Activated CD8-positive, alpha-beta memory T cell treated with anti-CD3 and anti-CD28 coated beads for 1 hour (primary cell): ENCODE data around the gene LCN6.
"Not testable (repeated sequence)": the region's sequence is repeated elsewhere in the genome, so short reads cannot be mapped to it uniquely, and the experiment has no call there.

Experiments used
- DNase-seq, 2 donors: peaks; one replicate each; pipeline ENCODE4 v3.0.0-alpha.2; 2020; ENCODE audit warnings: low read depth in 1 of 2; ENCODE audit errors: extremely low read depth in 1 of 2

LCN6 gene

DNA sequence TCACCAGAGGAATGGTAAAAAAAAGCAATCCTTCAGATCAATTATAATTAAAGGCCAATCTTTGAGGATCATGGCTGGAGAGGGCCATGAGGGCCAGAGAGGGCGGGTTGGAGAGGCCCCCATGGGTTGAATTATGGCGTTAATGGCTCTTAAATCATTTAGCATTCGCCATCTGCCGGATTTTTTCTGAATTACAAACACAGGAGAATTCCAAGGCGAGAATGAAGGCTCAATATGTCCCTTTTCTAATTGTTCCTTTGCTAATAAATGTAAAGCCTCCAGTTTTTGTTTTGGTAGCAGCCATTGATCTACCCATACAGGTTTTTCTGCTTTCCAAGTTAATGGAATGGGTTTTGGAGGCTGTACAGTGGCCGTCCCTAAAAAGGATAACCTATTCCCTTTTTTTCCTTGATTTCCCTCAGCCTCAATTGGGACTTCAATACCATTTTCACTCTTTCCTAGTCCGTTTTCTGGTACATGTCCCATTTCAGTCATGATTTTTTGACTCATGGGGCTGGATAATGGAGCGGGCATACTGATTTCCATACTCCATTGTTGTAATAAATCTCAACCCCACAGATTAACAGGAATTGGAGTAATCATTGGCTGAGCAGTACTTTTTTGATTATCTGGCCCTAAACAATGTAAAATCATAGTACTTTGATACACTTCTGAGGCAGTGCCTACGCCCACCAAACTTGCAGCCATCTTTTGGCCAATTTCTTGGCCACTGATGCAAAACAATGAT is 36.1 kb upstream of the LCN6 start:
- no peak for DNase-seq

DNA sequence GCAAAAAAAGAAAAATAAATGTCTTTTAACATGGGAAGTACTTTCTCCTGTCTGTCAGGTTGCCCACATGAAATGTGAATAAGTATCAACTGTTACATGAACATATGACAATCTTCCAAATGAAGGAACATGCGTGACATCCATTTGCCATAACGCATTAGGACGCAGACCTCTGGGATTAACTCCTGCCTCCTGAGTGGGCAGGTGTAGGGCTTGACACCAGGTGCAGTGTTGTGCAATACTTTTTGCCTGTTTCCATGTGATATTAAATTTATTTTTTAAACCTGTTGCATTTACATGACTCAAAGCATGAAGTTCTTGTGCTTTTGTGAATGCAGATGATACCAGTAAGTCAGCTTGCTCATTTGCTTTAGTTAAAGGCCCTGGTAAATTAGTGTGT is 34.1 kb upstream of the LCN6 start:
- no peak for DNase-seq

DNA sequence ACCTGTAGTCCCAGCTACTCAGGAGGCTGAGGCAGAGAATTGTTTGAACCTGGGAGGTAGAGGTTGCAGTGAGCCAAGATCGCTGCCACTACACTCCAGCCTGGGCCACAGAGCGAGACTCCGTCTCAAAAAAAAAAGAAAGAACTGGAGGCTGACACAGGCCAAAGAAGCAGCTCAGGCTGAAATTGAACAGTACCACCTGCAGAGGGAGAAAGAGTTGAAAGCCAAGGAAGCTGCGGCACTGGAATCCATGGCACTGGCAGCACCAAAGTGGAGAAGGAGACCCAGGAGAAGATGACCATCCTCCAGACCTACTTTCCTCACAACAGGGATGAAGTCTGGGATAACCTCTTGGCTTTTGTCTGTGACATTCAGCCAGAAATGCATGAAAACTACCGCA is 31.5 kb upstream of the LCN6 start:
- no peak for DNase-seq

DNA sequence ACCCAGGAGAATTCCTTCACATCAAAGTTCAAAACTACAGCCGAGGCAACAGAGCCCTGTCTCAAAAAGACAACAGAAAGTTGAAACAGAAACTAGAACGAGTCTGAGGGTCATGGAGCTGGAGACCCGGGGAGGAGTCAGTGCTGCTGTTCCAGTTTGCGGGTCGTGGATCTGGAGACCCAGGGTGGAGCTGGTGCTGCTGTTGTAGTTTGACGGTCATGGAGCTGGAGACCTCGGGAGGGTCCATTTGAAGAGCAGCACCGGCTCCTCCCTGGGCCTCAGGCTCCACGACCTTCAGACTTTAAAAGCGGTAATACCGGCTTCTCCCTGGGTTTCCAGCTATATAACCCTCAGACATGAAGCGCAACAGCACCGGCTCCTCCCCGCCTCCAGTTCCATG is 29.0 kb upstream of the LCN6 start:
- DNase-seq = no peak

DNA sequence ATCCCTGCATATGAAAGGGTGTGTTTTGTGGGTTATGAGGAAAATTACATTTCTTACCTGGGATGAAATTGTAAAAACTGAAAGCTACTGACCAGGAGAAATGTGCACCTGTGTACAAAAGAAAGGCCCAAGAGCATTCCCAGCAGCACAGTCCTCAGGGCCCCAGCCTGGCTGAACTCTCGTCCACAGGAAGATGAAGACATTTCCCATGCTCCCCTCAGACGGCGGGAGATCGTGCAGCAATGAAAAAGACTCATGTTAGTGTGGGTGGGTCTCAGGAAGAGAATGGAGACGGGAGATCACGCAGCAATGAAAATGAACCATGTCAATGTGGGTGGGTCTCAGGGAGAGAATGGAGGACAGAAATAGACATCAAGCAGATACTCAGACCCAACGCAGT is 28.6 kb upstream of the LCN6 start:
- DNase-seq = no peak

DNA sequence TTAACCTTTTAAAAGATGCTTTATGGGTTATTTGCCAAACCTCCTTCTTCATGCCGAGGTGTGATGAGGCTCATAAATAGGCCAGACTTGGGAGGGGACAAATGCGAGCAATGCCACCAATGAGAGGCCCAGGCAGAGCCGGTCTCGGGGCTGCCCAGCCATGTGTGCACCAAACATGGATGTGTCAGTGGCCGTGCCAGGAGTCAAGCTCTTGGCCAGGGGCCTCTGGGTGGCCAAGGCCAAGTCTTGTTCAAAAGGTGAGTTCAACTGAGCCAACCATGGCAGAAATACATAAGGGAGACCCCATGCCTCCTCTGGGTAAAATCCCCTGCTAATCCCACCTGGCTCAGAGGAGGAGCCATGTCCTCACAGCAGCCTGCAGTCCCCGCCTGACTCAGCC is 26.9 kb upstream of the LCN6 start:
- no peak for DNase-seq

DNA sequence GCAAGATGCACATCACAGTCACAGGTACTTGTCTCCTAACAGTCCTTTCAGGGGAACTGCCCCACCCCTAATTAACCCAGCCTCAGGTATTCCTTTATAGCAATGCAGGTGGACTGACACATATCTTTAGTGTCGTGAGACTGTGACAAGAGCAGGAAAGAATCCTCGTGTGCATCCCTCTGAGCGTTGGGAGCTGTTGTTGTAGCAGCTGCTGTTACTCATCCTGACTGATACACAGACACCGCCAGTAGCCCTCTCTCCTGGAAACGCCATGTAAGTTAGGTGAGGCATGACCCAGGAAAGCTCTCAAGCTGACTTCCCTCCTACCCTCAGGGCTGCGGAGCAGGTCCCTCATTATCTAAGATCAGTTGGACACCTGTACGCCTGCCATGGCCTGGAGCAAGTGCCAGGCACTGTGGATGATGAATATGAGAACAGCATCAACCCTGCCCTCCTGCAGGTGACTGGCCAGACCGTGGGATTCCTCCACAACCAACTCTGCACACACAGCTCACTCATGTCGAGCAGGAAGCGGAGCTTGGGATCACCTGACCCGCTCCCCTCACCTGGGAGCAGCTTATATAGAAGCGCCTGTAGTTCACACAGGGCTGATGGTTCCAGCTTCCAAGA is 26.2 kb upstream of the LCN6 start:
- DNase-seq = no peak

DNA sequence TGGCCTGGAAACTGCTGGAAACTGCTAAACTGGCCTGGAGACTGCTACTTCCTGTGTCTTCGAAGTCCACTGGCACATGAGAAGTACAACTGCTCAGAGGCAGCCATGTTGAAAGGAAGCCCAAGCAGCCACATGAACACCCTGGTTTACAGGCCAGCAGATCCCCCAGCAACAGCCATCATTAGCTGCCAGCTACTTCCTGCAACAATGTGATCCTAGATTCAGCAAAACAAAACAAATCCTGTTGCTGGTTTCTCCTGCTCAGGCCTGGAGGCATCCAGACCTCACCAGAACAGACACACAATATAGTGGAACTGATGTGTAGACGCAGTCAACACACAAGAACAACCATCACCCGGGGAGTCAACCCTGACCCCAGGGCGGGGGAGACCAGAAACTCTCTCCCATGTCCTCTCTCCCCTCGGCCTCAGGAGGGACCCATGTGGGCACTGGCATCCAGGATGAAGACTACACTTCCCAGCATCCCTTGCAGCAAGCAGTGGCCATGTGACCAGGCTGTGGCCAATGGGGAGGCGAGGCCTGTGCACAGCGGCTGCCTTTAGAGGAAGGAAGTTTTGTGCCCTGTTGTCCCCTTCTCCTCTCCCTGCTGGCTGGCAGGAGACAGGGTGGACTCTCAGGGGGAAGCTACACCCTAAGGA is 25.2 kb upstream of the LCN6 start:
- no peak for DNase-seq

DNA sequence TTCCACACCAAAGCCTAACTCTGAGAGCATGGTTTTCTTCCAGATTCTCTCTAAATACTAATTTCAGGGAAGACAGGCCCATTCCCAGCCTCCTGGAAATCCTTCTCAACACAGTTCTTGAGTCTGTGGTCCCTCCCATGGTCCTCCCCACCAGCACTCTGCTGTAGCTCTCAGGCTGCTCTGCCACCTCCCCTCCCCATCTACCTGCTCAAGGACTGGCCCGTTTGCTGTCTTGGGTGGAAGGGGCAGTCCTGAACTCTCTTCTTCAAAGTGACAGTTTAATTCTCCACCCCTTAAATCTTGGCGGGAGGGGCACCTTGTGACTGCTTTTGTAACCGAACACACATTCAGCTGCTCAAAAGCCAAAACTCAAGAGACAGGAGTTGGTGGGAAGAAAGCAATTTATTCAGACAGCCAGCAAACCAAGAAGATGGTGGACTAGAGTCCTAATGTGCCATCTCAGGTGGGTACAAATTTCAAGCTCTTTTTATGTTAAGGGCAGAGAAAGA is 23.6 kb upstream of the LCN6 start:
- no peak for DNase-seq

DNA sequence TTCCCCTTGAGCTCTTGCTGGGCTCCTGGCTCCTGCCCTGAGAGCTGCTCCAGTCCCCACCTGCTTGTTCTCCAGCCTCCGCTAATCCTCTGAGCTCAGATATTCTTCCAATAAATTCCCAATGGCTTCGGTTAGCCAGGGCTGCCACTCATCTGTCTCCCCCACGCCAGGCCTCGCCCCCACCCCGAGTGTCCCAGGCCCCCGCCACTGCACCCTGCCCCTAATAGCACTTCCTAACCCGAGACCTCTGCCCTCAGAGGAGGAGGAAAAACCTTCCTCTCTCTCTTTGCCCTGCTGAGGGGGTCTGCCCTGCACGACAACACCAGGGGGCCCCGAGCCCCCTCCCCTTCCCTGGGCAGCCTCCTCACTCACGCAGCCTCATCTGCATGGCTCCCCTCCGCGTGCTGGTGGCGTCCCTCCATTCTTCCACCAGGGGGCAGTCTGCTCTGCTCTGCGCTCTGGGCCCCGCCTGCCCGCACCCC is 21.4 kb upstream of the LCN6 start:
- DNase-seq = no peak

DNA sequence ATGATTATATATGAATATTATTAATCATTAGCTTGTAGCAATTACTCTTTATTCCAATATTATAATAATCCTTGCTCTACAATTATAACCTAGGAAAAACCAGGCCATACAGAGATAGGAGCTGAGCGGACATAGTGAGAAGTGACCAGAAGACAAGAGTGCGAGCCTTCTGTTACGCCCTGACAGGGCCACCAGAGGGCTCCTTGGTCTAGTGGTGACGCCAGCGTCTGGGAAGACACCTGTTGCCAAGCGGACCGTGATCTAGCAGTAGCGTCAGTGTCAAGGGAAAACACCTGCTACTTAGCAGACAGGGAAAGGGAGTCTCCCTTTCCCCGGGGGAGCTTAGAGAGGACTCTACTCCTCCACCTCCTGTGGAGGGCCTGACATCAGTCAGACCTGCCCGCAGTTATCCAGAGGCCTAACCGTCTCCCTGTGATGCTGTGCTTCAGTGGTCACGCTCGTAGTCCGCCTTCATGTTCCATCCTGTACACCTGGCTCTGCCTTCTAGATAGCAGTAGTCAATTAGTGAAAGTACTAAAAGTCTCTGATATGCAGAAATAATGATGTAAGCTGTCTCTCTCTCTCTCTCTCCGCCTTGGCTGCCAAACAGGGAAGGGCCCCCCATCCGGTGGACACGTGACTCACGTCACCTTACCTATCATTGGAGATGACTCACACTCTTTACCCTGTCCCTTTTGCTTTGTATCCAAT is 18.2 kb upstream of the LCN6 start:
- not testable (repeated sequence) for DNase-seq

DNA sequence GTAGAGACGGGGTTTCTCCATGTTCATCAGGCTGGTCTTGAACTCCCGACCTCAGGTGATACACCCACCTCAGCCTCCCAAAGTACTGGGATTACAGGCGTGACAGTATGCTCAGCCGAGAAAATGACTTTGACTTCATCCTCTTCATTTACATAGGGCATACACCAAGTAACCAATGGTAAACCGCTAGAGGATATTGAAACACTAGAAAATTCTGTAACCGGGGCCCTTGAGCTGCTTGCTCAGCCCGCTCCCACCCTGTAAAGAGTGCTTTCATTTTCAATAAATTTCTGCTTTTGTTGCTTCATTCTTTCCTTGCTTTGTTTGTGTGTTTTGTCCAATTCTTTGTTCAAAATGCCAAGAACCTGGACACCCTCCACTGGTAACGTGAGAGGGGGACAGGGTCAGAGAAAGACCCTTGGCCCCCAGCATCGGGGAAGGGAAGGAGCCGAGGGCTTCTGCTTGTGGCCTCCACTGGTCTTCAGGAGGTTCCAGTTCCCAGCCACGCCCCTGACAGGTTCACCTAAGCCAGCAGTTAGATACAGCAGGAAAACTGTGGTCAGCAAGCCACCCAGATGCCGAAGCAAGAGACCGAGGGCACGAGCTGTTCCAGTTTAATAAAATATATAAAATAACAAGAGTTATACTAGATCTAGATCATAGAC is 17.6 kb upstream of the LCN6 start:
- DNase-seq = not testable (repeated sequence)

DNA sequence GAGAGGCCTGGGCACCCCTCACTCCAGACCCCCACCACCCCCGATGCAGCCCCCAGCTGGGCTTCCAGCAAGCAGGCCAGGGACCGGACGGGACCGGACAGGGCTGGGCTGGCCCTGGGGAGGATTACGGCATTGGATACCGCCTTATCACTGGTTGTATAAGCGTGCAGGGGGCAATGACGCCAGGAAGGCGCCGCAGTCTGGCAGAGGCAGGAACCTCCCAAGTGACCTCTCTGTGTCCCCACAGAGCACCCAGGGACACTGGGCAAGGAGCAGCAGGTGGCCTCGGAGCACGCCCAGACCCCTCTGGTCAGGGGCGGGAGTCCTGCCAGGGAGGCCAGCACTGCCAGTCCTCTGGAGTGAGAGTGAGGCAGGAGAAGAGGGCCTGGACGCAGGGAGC is 16.7 kb upstream of the LCN6 start:
- DNase-seq = no peak

DNA sequence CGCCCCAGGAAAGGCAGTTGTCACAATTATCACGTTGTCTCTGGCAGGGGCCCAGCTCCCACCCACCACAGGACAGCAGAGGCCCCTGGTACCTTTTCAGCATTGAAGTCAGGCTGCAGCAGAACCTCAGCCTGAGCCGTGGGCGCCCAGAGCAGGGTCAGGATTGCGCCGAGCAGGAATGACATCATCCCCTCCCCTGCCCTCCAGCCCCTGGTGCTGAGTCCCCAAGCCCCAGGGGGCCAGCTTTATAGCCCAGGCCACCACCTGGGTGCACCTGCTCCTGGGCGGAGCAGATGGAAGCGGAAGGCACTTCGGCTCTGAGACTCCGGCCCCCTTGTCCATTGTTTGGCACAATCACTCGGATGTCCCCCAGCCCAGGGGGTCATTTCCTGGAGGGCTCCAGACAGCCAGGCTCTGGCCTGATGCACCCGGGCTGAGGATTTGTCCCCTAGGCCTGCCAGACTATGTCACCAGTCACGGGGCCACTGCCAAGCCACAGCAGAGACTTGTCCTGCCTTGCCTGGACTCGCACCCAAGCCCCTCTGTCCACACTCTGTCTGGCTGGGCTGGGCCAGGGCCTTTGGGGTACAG is 16.1 kb upstream of the LCN6 start, which contains the start of gene LCN15:
Gene LCN15, minus strand, starts transcription at position 218 of the 591 bp plus-strand sequence. Its CDS starts 30 bp downstream, at position 188.
- no peak for DNase-seq

DNA sequence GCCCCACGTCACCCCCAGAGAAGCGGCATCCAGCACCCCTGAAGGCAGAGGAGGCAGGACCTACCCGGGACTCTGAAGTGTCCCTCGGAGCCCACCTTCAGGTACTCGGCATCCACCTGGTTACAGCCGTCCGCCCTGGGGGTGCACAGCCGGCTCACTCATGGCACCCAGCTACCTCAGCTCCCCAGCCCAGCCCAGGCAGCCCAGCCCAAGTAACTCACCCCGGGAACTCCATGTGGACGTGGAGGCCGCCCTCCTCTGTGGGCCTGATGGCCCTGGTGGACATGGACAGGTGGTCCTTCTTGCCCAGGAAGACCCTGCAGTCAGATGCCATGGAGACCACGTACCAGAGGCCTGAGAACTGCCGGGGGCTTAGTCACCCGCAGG is 15.3 kb upstream of the LCN6 start:
- DNase-seq = no peak

DNA sequence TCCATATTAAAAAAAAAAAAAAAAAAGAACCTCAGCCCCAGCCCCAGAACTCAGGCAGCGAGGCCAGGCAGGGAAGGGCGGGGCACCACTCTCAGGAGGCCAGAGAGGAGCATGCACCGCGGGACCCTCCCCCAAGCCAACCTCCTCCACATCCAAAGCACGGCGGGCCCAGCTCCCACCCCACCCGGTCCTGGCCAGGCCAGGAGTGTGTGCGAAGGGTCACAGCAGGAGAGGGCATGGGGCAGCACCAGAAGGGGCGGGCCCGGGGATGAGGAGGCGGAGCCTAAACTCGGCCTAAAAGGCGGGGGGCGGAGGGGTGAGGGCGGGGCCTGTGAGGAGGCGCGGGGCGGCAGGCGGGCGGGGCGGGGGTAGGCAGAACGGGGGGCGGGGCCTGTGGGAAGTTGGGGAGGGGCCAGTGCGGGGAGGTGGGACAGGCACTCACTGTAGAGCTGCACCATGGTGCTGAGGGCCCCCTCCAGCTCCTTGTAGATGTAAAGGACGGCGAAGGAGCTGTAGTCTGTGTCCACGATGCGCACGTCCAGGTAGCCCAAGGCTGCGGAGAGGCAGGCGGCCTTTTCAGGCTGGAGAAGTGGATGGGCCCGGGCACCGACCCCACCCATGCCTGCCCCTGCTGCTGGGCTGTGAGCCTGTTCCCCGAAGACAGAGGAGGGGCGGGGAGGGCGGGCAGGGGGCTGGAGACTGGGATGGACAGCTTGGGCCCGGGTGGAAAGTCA is 14.8 kb upstream of the LCN6 start:
- DNase-seq = peak in 1 of 2 donors; percentile 27

DNA sequence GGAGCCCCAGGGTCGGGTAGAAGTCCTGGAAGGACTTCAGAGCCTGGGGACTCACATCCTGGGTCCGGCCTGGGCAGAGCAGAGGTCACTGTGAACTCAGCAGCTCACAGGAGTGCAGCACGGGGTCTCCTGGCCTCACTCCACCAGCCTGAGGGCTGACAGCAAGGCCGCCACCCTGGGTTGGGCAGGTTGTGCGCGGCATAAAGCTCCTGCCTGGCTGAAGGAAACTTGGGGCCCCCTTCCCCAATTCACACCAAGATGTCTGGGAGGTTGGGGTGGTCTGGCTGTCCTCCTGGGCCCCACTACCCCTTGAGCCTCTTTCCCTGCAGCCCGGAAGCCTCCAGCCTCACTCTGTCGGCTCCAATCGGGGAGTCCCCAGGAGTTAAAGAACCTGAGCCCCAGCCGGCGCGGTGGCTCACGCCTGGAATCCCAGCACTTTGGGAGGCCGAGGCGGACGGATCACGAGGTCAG is 13.9 kb upstream of the LCN6 start:
- DNase-seq = no peak

DNA sequence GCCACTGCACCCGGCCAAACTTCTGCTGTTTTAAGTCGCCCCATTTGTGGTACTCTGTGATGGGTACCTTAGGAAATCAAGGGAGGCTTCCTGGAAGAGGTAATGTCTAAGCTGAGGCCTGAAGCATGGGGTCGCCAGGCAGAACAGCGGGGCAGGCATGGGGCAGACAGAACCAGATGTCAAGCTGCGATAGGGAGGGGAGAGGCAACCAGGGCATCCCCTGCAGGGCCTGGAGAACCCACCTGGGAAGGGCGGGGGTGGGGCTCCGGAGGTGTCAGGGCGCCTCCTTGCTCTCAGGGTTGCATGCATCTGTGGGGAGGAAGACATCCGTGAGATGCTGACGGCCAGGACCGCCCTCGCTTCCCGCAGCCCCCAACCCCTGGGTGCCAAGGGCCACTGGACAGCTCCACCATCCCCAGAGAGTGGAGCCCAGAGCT is 13.2 kb upstream of the LCN6 start:
- DNase-seq = no peak

DNA sequence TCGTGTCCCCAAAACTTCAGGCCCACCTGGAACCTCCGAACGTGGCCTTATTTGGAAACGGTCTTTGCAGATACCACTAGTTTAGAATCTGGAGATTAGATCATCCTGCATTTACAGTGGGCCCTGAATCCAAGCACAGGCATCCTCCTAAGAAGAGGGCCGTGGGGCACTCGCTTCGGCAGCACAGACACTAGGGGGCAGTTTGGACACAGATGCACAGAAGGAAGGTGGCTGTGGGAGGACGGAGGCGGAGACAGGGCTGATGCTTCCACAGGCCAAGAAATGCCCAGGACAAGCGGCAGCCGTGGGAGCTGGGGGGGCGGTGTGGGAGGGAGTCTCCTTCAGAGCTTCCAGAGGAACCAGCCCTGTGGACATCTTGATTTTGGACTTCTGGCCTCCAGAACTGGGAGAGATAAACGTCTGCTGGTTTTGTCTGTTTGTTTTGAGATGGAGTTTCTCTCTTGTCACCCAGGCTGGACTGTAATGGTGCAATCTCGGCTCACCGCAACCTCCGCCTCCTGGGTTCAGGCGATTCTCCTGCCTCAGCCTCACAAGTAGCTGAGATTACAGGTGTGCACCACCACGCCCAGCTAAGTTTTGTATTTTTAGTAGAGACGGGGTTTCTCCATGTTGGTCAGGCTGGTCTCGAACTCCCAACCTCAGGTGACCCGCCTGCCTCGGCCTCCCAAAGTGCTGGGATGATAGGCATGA is 12.7 kb upstream of the LCN6 start:
- DNase-seq = not testable (repeated sequence)
